GM12892 (cell line): Measurements from ENCODE around the gene NELL1.

Experiments
- POLR2A ChIP-seq: IDR thresholded peaks from 2 replicates; pipeline ENCODE4 v1.6.1; 2011; ENCODE audit warnings: low read depth, low read length, control low read depth
- POLR2AphosphoS5 ChIP-seq: IDR thresholded peaks from 2 replicates; pipeline ENCODE4 v1.6.1; 2011; ENCODE audit warnings: low read depth, low read length, control low read depth
- TAF1 ChIP-seq: IDR thresholded peaks from 2 replicates; pipeline ENCODE4 v1.6.1; 2011; ENCODE audit warnings: low read depth, mild to moderate bottlenecking, control low read depth, low read length, borderline replicate concordance

DNA sequence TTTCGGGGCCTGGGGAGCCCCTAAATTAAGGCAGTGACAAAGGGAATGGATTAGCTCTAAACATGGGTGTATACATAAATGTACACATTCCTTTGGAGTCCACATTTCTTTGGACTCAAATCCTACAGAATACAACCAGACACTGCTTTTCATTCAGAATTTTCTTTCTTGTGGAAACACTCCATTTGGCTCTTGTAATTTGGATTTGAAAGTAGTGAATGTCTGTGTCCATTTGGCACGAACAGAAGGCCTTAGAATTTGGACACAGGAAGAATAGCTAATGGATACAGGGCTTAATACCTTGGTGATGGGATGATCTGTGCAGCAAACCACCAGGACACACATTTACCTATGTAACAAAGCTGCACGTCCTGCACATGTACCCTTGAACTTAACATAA is 399.5 kb downstream of the NELL1 start:
- TF ChIP-seq POLR2A (no peak), POLR2AphosphoS5 (no peak), TAF1 (no peak)
